Epithelial cell of esophagus (primary cell): Measurements from ENCODE around the gene SCFD2.
"Not testable (repeated sequence)": the region's sequence is repeated elsewhere in the genome, so short reads cannot be mapped to it uniquely, and the experiment has no call there.

ENCODE experiments used
- DNase-seq: peaks from one replicate; pipeline ENCODE4 v3.0.0; 2010; ENCODE audit warnings: low read depth
- H3K4me3 ChIP-seq: 2 replicates; pipeline ENCODE4 v1.5.1; 2011; ENCODE audit warnings: mild to moderate bottlenecking, low read length, control low read depth
- TF ChIP-seq, protein P1 (sequence below): IDR thresholded peaks from 2 replicates; pipeline ENCODE4 v1.5.1; 2011; ENCODE audit warnings: low read depth, mild to moderate bottlenecking, low read length, control low read depth, inconsistent platforms; ENCODE audit not compliant: insufficient read depth; ENCODE audit errors: missing control alignments

SCFD2 gene

DNA sequence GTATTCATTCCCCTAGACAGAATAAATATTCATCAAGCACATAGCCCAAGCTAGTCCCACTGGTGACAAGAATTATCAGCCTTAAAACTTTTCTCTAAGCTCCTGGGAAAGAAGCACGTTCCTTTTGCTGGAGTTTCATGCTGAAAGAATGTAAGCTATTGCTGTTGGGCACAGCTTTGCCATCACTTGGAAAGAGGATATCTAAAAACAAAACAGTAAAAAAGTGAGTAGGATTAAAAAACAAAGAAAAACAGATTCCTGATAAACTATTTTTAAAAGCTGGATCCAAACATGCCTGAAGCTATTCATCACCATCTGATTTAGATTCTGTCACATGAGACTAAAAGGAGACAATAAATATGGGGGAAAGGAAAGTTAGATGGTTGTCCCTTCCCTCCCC, 176.8 kb downstream of the SCFD2 start:
- DNase-seq: no peak
- TF ChIP-seq, protein P1, sequence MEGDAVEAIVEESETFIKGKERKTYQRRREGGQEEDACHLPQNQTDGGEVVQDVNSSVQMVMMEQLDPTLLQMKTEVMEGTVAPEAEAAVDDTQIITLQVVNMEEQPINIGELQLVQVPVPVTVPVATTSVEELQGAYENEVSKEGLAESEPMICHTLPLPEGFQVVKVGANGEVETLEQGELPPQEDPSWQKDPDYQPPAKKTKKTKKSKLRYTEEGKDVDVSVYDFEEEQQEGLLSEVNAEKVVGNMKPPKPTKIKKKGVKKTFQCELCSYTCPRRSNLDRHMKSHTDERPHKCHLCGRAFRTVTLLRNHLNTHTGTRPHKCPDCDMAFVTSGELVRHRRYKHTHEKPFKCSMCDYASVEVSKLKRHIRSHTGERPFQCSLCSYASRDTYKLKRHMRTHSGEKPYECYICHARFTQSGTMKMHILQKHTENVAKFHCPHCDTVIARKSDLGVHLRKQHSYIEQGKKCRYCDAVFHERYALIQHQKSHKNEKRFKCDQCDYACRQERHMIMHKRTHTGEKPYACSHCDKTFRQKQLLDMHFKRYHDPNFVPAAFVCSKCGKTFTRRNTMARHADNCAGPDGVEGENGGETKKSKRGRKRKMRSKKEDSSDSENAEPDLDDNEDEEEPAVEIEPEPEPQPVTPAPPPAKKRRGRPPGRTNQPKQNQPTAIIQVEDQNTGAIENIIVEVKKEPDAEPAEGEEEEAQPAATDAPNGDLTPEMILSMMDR: no peak
- H3K4me3 ChIP-seq: no peak overlapping the region

DNA sequence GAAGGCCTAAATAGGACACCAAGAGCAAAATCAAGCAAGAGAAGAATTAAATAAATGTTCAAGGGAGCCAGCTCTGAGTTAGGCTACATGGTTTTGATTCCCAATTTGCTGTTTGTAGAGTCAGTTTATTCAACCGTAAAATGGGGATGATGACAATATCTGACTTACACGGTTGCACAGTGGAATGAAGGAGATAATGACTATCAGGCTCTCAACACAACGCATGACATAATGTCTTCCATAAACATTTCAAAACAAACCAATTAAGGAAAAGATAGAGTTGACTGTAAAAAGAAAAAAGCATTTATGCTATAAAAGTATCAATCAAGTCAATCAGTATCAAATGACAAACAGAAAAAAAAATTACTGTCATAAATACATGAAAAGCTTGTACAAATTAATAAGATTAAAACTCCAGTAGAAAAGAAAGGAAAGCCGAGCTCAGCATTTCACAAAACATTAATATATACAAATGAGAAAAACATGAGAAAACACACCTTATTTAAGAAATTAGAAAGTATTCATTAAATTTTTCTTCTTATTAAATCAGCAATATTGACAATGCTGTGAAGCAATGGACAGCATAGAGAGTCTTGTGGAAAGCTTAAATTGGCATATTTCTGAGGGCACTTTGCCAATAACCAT, 179.0 kb downstream of the SCFD2 start:
- DNase-seq: no peak
- H3K4me3 ChIP-seq: no peak overlapping the region
- TF ChIP-seq, protein P1: no peak

DNA sequence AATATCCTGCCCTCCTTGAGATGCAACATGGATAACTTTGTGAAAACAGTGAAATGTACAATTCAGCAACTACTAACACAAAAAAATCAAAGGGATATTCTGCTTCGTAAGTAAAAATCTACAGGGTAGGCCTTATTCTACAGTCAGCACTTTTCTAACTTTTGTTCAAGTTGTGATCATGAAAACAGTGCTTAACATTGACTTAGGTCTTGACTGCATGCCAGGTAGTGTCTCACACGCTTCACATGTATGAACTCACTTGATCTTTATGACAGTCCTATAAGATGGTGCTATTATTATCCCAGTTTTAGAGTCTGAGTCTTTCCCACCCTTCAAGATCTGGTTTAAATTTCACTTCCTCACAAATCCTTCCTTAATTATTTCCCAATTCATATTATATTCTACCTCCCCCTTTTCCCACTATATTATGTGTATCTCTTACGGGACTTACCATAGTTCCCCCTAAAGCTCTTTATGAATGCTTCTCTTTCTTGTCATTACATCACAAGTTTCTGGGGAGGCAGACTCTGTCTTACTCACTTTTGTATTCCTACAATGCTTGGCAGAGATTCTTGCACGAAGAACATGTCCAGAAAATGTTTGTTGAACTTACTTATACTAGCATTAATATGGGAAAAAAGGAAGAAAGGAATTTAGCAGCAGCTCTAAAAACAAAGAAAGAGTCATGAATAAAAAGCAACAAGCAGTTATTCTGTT, 179.8 kb downstream of the SCFD2 start:
- TF ChIP-seq, protein P1: no peak
- no peak overlapping the region for H3K4me3 ChIP-seq
- no peak for DNase-seq

DNA sequence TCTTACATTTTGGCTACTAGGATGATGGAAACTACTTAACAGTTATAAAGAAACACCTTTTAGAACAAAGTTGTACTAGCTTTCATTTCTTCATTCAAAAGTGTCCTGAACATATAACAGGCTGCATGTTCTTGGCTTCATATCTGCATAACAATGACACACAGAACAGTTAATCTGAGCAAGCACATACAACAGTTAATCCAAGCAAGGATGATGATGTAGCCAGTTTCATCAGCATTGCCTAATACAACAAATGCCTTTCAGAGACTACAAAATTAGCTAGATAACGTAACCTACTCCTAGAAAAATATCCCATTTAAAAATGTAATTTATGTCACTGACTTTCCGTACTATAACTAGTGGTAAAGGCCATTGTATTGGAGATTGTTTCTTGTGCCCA, 182.1 kb downstream of the SCFD2 start:
- TF ChIP-seq, protein P1: no peak
- DNase-seq: no peak
- no peak overlapping the region for H3K4me3 ChIP-seq

DNA sequence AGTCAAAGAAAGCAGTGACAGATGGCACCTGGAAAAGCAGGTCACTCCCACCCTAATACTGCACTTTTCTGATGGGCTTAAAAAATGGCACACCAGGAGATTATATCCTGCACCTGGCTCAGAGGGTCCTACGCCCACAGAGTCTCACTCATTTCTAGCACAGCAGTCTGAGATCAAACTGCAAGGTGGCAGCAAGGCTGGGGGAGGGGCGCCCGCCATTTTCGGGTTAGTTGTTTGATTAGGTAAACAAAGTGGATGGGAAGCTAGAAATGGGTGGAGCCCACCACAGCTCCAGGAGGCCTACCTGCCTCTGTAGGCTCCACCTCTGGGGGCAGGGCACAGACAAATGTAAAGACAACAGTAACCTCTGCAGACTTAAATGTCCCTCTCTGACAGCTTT, 188.1 kb downstream of the SCFD2 start:
- not testable (repeated sequence) for DNase-seq, H3K4me3 ChIP-seq

DNA sequence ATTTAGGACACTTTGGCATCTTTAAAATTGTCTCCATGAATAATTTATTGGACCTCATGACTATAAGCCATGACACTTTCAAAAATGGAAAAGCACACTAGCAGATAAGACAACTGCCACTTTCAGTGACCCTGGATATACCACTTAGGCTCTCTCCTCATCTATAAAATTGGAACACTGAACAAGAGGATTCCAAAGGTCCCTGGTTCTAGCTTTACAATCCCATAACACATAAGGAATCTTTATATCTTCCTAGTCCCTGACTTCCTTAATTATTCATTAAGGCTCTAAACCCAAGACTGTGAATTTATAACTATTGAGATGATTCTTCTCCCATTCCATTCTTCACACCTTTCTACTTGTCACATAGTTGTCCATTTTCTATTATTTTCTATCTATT, 190.2 kb downstream of the SCFD2 start:
- DNase-seq: no peak
- no peak overlapping the region for H3K4me3 ChIP-seq
- TF ChIP-seq, protein P1: no peak

DNA sequence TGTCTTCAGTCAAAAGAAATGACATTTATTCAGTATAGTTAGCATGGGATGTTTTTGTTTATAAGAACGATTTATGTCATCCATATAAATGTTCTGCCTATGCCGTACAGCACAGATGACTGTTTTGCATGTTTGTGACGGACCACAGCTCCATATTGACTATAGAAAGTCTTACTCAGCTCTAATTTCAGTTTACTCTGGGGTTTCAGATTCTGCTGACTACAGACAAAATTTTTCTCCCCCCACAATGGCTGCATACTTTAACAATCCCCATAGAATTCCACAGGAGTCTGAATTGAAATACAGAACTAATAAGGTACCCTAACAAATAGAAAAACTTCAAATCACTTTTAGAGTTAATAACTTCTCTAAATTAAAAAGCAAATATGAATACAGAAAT, 191.0 kb downstream of the SCFD2 start:
- TF ChIP-seq, protein P1: no peak
- DNase-seq: no peak
- H3K4me3 ChIP-seq: no peak overlapping the region
